Upper lobe of right lung (tissue), 1 donor: ENCODE results near the gene NXPE4. TPM values are rescaled to one million over a fixed set of nuclear protein-coding genes. Genes with fewer than 3 reads are reported as not detected.
"Not testable (repeated sequence)": the region's sequence is repeated elsewhere in the genome, so short reads cannot be mapped to it uniquely, and the experiment has no call there.

Experiments used
- ATAC-seq: fragments of 200-7000 bp; cut with Tn5 transposase; one replicate; pipeline ENCODE4 v1.9.1; 2020; ENCODE audit warnings: mild to moderate bottlenecking, moderate library complexity
- DNase-seq: peaks from one replicate; pipeline ENCODE4 v3.0.0-alpha.2; 2020
- H3K27ac ChIP-seq: fragments of 200-600 bp; one replicate; pipeline ENCODE4 v1.8.0; 2022
- H3K27me3 ChIP-seq: fragments of 200-600 bp; one replicate; pipeline ENCODE4 v1.8.0; 2022; ENCODE audit warnings: mild to moderate bottlenecking
- H3K36me3 ChIP-seq: fragments of 200-600 bp; one replicate; pipeline ENCODE4 v1.8.0; 2022
- H3K4me1 ChIP-seq: fragments of 200-600 bp; one replicate; pipeline ENCODE4 v1.8.0; 2022
- H3K4me3 ChIP-seq: fragments of 200-600 bp; one replicate; pipeline ENCODE4 v1.8.0; 2022; ENCODE audit warnings: mild to moderate bottlenecking
- H3K9me3 ChIP-seq: fragments of 200-600 bp; one replicate; pipeline ENCODE4 v1.8.0; 2022
- intact Hi-C: fragments of 100-400 bp; cut with DNase I; formaldehyde crosslinking; loops from one replicate; pipeline ENCODE4 v1.11.0; 2022
- total RNA-seq: library from RNA; stranded (reverse); fragmentation: NEBNext Ultra II Directional; extraction: Animal tissue kit (Norgen Biotek cat#: 25700); gene quantifications from one replicate; pipeline ENCODE4 v1.2.1, GENCODE V29; 2021
- TF ChIP-seq, protein P1 (sequence below): fragments of 200-600 bp; IDR thresholded peaks from one replicate; pipeline ENCODE4 v1.8.0; 2022; ENCODE audit warnings: antibody characterized with exemption
- donor health status: DM: no; HTN: yes; CAD: no; lungs with severe emphysema.

NXPE4 gene
- total RNA-seq, 1 donor from 2014 or later = not detected

DNA sequence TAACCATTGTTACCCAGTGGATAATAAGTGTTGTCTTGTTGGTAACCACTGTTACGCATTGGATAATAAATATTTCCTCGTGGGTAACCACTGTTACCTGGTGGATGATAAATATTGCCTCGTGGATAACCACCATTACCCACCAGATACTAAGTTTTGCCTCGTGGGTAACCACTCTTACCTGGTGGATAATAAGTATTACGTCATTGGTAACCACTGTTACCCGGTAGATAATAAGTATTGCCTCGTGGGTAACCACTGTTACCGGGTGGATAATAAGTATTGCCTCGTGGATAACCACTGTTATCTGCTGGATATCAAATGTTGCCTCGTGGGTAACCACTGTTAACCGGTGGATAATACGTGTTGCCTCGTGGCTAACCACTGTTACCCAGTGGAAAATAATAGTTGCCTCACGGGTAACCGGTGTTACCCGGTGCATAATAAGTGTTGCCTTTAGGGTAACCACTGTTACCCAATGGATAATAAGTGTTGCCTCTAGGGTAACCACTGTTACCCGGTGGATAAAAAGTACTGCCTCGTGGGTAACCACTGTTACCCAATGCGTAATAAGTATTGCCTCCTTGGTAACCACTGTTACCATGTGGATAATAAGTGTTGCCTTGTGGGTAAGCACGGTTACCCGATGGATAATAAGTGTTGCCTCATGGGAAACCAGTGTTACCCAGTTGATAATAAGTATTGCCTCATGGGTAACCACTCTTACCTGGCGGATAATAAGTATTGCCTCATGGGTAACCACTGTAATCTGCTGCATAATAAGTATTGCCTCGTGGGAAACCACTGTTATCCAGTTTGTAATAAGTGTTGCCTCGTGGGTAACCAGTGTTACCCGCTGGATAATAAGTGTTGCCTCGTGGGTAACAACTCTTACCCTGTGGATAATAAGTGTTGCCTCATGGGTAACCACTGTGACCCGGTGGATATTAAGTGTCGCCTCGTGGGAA, 21.9 kb upstream of the NXPE4 start:
- Histone ChIP-seq H3K9me3 (no peaks in the 10 kb centered on the region), H3K27ac (no peak overlapping the region), H3K4me3 (no peak overlapping the region), H3K27me3 (no peaks in the 10 kb centered on the region), H3K36me3 (no peaks in the 10 kb centered on the region), H3K4me1 (no peaks in the 10 kb centered on the region)
- intact Hi-C loops = no loop called here
- no peak for ATAC-seq
- no peak for DNase-seq
- TF ChIP-seq, protein P1, sequence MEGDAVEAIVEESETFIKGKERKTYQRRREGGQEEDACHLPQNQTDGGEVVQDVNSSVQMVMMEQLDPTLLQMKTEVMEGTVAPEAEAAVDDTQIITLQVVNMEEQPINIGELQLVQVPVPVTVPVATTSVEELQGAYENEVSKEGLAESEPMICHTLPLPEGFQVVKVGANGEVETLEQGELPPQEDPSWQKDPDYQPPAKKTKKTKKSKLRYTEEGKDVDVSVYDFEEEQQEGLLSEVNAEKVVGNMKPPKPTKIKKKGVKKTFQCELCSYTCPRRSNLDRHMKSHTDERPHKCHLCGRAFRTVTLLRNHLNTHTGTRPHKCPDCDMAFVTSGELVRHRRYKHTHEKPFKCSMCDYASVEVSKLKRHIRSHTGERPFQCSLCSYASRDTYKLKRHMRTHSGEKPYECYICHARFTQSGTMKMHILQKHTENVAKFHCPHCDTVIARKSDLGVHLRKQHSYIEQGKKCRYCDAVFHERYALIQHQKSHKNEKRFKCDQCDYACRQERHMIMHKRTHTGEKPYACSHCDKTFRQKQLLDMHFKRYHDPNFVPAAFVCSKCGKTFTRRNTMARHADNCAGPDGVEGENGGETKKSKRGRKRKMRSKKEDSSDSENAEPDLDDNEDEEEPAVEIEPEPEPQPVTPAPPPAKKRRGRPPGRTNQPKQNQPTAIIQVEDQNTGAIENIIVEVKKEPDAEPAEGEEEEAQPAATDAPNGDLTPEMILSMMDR = no peak

DNA sequence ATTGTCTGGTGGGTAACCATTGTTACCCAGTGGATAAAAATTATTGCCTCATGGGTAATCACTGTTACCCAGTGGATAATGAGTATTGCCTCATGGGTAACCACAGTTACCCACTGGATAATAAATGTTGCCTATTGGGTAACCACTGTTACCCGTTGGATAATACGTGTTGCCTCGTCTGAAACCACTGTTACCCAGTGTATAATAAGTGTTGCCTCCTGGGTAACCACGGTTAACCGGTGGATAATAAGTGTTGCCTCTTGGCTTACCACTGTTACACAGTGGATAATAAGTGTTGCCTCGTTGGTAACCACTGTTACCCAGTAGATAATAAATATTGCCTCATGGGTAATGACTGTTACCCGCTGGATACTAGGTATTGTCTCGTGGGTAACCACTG, 20.9 kb upstream of the NXPE4 start:
- TF ChIP-seq, protein P1 = no peak
- Histone ChIP-seq H3K9me3 (no peaks in the 10 kb centered on the region), H3K27me3 (no peaks in the 10 kb centered on the region), H3K4me1 (no peaks in the 10 kb centered on the region), H3K36me3 (no peaks in the 10 kb centered on the region), H3K4me3 (no peak overlapping the region), H3K27ac (no peak overlapping the region)
- intact Hi-C loops = no loop called here
- ATAC-seq = no peak
- no peak for DNase-seq

DNA sequence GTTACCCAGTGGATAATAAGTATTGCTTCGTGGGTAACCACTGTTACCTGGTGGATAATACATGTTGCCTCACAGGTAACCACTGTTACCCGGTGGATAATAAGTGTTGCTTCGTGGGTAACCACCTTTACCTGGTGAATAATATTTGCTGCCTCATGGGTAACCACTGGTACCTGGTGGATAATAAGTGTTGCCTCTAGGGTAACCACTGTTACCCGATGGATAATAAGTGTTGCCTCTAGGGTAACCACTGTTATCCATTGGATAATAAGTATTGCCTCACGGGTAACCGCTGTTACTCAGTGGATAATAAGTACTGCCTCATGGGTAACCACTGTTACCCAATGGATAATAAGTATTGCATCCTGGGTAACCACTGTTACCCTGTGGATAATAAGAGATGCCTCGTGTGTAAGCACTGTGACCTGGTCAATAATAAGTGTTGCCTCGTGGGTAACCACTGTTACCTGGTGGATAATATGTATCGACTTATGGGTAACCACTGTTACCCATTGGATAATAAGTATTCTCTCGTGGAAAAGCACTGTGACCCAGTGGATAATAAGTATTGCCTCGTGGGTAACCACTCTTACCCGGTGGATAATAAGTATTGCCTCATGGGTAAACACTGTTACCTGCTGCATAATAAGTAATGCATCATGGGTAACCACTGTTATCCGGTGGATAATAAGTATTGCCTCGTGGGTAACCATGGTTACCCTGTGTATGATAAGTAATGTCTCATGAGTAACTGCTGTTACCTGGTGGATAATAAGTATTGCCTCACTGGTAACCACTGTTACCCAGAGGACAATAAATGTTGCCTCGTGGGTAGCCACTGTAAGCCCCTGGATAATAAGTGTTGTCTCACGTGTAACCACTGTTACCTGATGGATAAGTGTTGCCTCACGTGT, 20.1 kb upstream of the NXPE4 start:
- TF ChIP-seq, protein P1 = no peak
- no peaks in the 10 kb centered on the region for H3K4me1 ChIP-seq
- no peak overlapping the region for H3K4me3 ChIP-seq
- no peaks in the 10 kb centered on the region for H3K27me3 ChIP-seq
- intact Hi-C loops = no loop called here
- no peak for ATAC-seq
- no peaks in the 10 kb centered on the region for H3K9me3 ChIP-seq
- H3K36me3 ChIP-seq = no peaks in the 10 kb centered on the region
- H3K27ac ChIP-seq = no peak overlapping the region
- DNase-seq = no peak

DNA sequence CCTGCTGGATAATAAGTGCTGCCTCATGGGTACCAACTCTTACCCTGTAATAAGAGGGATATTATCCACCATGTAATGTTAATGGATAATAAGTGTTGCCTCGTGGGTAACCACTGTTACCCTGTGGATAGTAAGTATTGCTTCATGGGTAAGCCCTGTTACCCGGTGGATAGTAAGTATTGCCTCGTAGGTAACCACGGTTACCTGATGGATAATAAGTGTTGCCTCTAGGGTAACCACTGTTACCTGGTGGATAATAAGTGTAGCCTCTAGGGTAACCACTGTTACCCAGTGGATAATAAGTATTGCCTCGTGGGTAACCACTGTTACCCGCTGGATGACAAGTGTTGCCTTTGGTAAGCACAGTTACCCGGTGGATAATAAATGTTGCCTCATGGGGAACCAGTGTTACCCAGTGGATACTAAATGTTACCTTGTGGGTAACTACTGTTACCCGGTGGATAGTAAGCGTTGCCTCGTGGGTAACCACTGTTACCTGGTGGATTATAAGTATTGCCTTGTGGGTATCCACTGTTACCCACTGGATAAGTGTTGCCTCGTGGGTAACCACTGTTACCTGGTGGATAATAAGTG, 18.6 kb upstream of the NXPE4 start:
- Histone ChIP-seq H3K27me3 (no peaks in the 10 kb centered on the region), H3K4me1 (no peaks in the 10 kb centered on the region), H3K27ac (no peak overlapping the region), H3K9me3 (no peaks in the 10 kb centered on the region), H3K4me3 (no peak overlapping the region), H3K36me3 (no peaks in the 10 kb centered on the region)
- DNase-seq = no peak
- TF ChIP-seq, protein P1 = no peak
- intact Hi-C loops = no loop called here
- no peak for ATAC-seq

DNA sequence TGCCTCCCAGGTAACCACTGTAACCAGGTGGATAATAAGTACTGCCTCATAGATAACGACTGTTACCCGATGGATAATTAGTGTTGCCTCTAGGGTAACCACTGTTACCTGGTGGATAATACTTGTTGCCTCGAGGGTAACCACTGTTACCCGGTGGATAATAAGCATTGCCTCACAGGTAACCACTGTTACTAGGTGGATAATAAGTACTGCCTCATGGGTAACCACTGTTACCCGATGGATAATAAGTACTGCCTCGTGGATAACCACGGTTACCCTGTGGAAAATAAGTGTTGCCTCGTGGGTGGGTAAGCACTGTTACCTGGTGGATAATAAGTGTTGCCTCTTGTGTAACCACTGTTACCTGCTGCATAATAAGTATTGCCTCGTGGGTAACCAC, 17.5 kb upstream of the NXPE4 start:
- H3K4me3 ChIP-seq, H3K36me3 ChIP-seq, DNase-seq, ATAC-seq, H3K27me3 ChIP-seq, H3K9me3 ChIP-seq, H3K4me1 ChIP-seq, H3K27ac ChIP-seq, intact Hi-C loops: not testable (repeated sequence)
